Esophagus squamous epithelium (tissue), 4 donors: ENCODE data around the gene NAA80.

Source experiments
- POLR2A ChIP-seq, 4 donors: fragments of 450-650 bp; IDR thresholded peaks; one replicate each; pipeline ENCODE4 v1.6.1; 2017; ENCODE audit warnings: antibody characterized with exemption in 4 of 4, mild to moderate bottlenecking in 4 of 4, moderate library complexity in 3 of 4
- TF ChIP-seq, protein P1 (sequence below), 6 experiments: fragments of 450-650 bp in 4 of 6; fragments of 200-600 bp in 2 of 6; sonication (generic) in 2 of 6; IDR thresholded peaks; one replicate each; pipeline ENCODE4 v1.5.1; 2016 to 2019; ENCODE audit warnings: antibody characterized with exemption in 6 of 6, mild to moderate bottlenecking in 4 of 6, moderate library complexity in 4 of 6

DNA sequence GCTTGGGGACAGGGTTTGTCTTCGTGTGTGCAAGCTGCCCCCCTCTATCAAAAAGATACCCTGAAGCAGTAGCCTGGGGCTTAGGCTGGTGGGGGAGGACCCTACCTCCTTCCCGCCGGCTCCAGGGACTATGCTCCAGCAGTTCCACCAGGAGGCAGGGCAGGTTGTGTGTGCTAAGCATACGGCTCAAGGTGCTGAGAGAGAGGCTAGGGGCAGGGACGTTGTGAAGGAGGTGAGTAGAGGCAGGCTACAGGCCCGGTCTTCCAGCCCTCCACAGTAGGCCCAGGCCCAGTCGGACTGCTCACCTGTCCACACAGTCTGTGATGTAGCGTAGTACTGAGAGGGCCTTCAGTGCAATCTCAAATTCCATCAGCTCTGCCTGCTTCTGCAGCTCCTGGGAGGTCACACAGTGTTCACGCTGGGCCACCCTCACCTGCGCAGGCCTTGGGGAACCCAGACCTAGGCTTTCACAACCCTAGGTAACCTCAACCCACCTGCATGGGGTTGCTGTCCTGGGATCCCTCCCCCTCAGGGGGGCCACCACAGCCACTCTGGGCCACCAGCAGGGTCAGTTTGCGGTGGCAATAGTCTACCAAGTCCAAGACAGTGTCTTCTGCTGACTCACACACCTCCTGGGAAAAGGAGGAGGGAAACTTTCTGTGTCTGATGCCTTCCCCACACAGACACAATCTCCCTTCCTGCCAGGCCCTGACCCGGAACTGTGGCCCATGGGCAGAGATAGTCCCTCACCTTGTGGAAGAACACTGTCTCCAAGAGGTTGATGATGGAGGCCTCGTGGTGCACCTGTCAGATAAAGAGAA is 43.8 kb upstream of the NAA80 start:
- TF ChIP-seq, protein P1, sequence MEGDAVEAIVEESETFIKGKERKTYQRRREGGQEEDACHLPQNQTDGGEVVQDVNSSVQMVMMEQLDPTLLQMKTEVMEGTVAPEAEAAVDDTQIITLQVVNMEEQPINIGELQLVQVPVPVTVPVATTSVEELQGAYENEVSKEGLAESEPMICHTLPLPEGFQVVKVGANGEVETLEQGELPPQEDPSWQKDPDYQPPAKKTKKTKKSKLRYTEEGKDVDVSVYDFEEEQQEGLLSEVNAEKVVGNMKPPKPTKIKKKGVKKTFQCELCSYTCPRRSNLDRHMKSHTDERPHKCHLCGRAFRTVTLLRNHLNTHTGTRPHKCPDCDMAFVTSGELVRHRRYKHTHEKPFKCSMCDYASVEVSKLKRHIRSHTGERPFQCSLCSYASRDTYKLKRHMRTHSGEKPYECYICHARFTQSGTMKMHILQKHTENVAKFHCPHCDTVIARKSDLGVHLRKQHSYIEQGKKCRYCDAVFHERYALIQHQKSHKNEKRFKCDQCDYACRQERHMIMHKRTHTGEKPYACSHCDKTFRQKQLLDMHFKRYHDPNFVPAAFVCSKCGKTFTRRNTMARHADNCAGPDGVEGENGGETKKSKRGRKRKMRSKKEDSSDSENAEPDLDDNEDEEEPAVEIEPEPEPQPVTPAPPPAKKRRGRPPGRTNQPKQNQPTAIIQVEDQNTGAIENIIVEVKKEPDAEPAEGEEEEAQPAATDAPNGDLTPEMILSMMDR (IDR thresholded peaks at IDR 0.05): no peak
- no peak for TF ChIP-seq POLR2A (IDR thresholded peaks at IDR 0.05)
